Testis (tissue), 3 donors: ENCODE measurements around the gene PSMB2. TPM values are rescaled to one million over a fixed set of nuclear protein-coding genes. Genes with fewer than 3 reads are reported as not detected.

ENCODE experiments used
- DNase-seq: peaks from one replicate; pipeline ENCODE4 v3.0.0-alpha.2; 2019
- H3K27ac ChIP-seq, 2 donors: fragments of 200-600 bp; sonication (generic); one replicate each; pipeline ENCODE4 v1.5.1; 2019
- H3K27me3 ChIP-seq: fragments of 200-600 bp; sonication (generic); one replicate; pipeline ENCODE4 v1.5.1; 2019
- H3K36me3 ChIP-seq: fragments of 200-600 bp; sonication (generic); one replicate; pipeline ENCODE4 v1.5.1; 2017; ENCODE audit warnings: low read depth; ENCODE audit errors: missing control alignments
- H3K4me1 ChIP-seq: fragments of 200-600 bp; sonication (generic); one replicate; pipeline ENCODE4 v1.5.1; 2019
- H3K4me3 ChIP-seq, 2 donors: fragments of 200-600 bp; sonication (generic); one replicate each; pipeline ENCODE4 v1.5.1; 2017 to 2019
- H3K9me3 ChIP-seq: fragments of 200-600 bp; sonication (generic); one replicate; pipeline ENCODE4 v1.5.1; 2017
- POLR2A ChIP-seq: fragments of 450-650 bp; IDR thresholded peaks from one replicate; pipeline ENCODE4 v1.6.1; 2017; ENCODE audit warnings: antibody characterized with exemption, mild to moderate bottlenecking, moderate library complexity
- WGBS, 2 donors: methylation state at CpG; one replicate each; pipeline ENCODE4 v1.1.5; 2018; 5-methylcytosine and 5-hydroxymethylcytosine counted together
- intact Hi-C: fragments of 100-400 bp; cut with DNase I; formaldehyde crosslinking; loops from one replicate; pipeline ENCODE4 v1.15.1; 2023; ENCODE audit warnings: low total_unique reads
- polyA plus RNA-seq: library from polyadenylated mRNA; stranded (reverse); fragments of 350-450 nt; fragmentation: Illumina TruSeq; extraction: RNeasy Lipid Tissue Mini Kit (QIAGEN cat#74804); gene quantifications from one replicate; pipeline ENCODE4 v1.2.3, GENCODE V29; 2014; ENCODE audit warnings: low read depth, low replicate concordance; ENCODE audit not compliant: insufficient read depth
- total RNA-seq, 2 donors: library from RNA; depleted of rRNA; stranded (reverse); fragments of >200 nt; gene quantifications; one replicate each; pipeline ENCODE4 v1.2.3, GENCODE V29; 2016
- TF ChIP-seq, protein P1 (sequence below), 3 experiments: fragments of 450-650 bp in 2 of 3; fragments of 200-600 bp in 1 of 3; sonication (generic) in 1 of 3; IDR thresholded peaks; one replicate each; pipeline ENCODE4 v1.5.1; 2016 to 2019; ENCODE audit warnings: antibody characterized with exemption in 3 of 3, mild to moderate bottlenecking in 2 of 3, moderate library complexity in 1 of 3

The PSMB2 gene
- total and polyA plus RNA-seq, 3 donors from 2014 or later: 46.8 to 59.9 (median 50.1) TPM

DNA sequence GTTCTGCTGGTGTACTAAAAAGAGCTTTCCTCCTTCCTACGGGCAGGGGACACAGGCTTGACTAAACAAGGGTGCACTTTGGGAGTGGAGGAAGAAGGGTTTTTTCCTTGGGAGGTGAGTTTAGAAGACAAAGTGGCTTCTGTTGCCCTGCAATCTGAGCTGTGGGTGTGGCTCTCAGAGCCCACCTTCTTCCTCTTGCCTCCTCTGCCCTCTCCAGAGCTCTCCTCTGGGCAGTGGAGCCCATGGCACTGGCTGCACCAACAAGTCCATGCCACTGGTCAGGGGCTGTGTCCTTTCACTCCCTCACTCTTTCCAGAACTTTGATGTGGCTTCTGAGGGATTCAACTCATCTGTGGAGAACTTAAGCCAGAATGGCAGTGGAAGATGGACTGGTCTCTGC, 25.6 kb upstream of the PSMB2 start:
- intact Hi-C loops: no loop called here
- WGBS, 2 donors: 50 to 63% methylated on average over 1 of the region's 1 CpG
- TF ChIP-seq, protein P1, sequence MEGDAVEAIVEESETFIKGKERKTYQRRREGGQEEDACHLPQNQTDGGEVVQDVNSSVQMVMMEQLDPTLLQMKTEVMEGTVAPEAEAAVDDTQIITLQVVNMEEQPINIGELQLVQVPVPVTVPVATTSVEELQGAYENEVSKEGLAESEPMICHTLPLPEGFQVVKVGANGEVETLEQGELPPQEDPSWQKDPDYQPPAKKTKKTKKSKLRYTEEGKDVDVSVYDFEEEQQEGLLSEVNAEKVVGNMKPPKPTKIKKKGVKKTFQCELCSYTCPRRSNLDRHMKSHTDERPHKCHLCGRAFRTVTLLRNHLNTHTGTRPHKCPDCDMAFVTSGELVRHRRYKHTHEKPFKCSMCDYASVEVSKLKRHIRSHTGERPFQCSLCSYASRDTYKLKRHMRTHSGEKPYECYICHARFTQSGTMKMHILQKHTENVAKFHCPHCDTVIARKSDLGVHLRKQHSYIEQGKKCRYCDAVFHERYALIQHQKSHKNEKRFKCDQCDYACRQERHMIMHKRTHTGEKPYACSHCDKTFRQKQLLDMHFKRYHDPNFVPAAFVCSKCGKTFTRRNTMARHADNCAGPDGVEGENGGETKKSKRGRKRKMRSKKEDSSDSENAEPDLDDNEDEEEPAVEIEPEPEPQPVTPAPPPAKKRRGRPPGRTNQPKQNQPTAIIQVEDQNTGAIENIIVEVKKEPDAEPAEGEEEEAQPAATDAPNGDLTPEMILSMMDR (IDR thresholded peaks at IDR 0.05): no peak
- no peak for TF ChIP-seq POLR2A

DNA sequence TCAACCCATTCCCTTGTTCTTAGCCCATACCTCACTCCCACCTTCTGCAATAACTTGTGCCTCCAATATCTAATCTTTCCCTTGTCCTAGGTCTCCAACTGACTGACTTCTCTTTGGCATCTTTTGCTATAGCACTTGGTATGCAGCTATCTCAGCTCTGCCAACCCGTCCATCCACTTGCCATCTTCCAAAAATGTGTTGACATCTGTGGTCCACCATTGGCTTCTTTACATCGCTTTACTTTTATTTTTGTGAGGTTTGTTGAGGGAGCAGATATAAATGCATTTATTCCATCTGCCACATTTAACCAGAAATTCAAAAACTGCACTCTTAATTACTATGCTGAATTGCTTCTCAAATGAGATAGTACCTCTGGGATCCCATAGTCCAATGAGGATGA, 24.9 kb upstream of the PSMB2 start:
- no peak for DNase-seq

More for the DNA sequence above, 25.6 kb upstream of the PSMB2 start:
- H3K27ac ChIP-seq: no peak overlapping the region
- no peak for DNase-seq
- no peaks in the 10 kb centered on the region for H3K27me3 ChIP-seq
- no peaks in the 10 kb centered on the region for H3K36me3 ChIP-seq
- H3K9me3 ChIP-seq: no peaks in the 10 kb centered on the region
- no peak overlapping the region for H3K4me3 ChIP-seq
- no peaks in the 10 kb centered on the region for H3K4me1 ChIP-seq

DNA sequence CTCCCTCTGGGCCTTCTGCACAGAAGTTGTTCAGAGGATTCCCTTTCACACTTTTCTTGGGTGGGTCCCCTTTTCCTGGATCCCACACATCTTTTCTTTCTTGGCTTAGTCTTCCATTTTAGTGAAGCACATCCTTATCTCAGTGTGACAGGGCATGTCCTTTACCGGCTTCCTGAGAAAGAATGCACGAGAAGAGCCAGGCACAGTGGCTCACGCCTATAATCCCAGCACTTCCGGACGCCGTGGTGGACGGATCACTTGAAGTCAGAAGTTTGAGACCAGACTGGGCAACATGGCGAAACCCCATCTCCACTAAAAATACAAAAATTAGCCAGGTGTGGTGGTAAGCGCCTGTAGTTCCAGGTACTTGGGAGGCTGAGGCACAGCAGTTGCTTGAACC, 22.1 kb upstream of the PSMB2 start:
- no peak overlapping the region for H3K4me3 ChIP-seq
- intact Hi-C loops: no loop called here
- DNase-seq: no peak
- H3K9me3 ChIP-seq: no peaks in the 10 kb centered on the region
- 88 to 92% methylated on average over 8 to 9 of the region's 9 CpGs for WGBS, 2 donors
- no peaks in the 10 kb centered on the region for H3K36me3 ChIP-seq
- H3K27me3 ChIP-seq: no peaks in the 10 kb centered on the region
- no peak for TF ChIP-seq POLR2A
- TF ChIP-seq, protein P1 (IDR thresholded peaks at IDR 0.05): no peak
- no peaks in the 10 kb centered on the region for H3K4me1 ChIP-seq
- H3K27ac ChIP-seq: no peak overlapping the region

More for the DNA sequence above, 24.9 kb upstream of the PSMB2 start:
- no peak overlapping the region for H3K27ac ChIP-seq
- intact Hi-C loops: no loop called here
- no peaks in the 10 kb centered on the region for H3K27me3 ChIP-seq
- no peaks in the 10 kb centered on the region for H3K4me1 ChIP-seq
- no peaks in the 10 kb centered on the region for H3K9me3 ChIP-seq
- no peaks in the 10 kb centered on the region for H3K36me3 ChIP-seq
- WGBS, 2 donors: 90 to 91% methylated on average over 2 of the region's 2 CpGs
- no peak for TF ChIP-seq POLR2A
- TF ChIP-seq, protein P1 (IDR thresholded peaks at IDR 0.05): no peak
- H3K4me3 ChIP-seq: no peak overlapping the region

DNA sequence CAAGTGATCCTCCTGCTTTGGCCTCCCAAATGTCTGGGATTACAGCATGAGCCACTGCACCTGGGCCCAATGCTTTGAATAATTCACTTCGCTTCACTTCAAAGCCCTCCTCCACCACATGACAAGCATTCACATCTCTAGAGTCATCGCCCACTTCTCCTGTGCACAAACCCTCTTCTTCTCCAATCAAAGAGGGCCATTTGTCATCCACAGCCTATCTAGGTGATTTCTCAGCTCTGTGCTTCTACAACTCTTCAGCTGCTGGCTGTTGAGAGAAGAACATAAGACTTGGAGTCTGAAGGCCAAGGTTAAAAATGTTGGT, 20.1 kb upstream of the PSMB2 start:
- TF ChIP-seq, protein P1 (IDR thresholded peaks at IDR 0.05): no peak
- H3K27ac ChIP-seq: no peak overlapping the region
- intact Hi-C loops: no loop called here
- H3K36me3 ChIP-seq: no peaks in the 10 kb centered on the region
- no peaks in the 10 kb centered on the region for H3K9me3 ChIP-seq
- WGBS, 2 donors: 86 to 98% methylated on average over 2 of the region's 2 CpGs
- no peak overlapping the region for H3K4me3 ChIP-seq
- no peak for DNase-seq
- no peaks in the 10 kb centered on the region for H3K4me1 ChIP-seq
- H3K27me3 ChIP-seq: no peaks in the 10 kb centered on the region

DNA sequence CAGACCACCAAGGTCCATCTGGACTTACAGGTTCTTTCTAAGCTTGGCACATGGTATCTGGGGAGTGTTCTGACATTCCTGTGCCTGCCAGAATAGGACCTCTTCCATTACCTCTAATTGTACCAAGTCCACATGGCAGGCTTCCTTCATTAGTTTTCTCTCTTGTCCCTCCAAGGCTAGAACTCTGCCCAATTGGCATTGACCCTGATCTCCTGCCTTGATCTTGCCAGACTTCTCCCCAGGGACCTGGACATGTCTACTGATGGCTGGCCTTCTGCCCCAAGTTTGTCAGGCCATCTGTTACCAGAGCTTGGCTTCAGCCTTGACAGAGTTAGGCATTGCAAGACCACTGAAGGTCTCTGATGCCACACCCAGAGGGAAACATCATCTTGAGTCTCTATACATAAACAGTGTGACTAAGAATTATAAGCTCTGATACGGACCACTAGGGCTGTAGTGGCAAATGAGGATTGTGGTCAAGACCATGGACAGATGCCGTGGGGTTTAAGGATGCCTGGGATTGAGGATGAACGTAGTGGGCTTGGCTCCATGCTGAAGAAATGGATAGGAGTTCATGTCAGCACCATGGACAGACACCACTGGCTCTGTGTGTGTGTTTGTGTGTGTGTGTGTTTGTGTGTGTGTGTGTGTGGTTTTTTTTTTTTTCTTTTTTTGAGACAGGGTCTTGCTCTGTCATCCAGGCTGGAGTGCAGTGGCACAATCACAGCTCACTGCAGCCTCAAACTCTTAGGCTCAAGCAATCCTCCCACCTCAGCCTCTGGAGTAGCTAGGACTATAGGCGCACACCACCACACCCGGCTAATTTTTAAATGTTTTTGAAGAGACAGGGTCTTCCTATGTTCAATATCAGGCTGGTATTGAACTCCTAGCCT, 19.5 kb upstream of the PSMB2 start:
- no peaks in the 10 kb centered on the region for H3K9me3 ChIP-seq
- WGBS, 2 donors: 56 to 63% methylated on average over 5 of the region's 5 CpGs
- no peaks in the 10 kb centered on the region for H3K36me3 ChIP-seq
- intact Hi-C loops: no loop called here
- H3K4me3 ChIP-seq: no peak overlapping the region
- DNase-seq: no peak
- H3K27ac ChIP-seq: no peak overlapping the region
- H3K27me3 ChIP-seq: no peaks in the 10 kb centered on the region
- no peaks in the 10 kb centered on the region for H3K4me1 ChIP-seq
- TF ChIP-seq POLR2A: no peak
- TF ChIP-seq, protein P1 (IDR thresholded peaks at IDR 0.05): no peak
